Measurements from ENCODE around the gene LAX1.

GRCh38 chr1:203799971-203800370, 35.0 kb downstream of the LAX1 start:
- no peak for TF ChIP-seq CTCF (IDR thresholded peaks at IDR 0.05; ENCODE audit: low read depth, low read length)
- no peak for TF ChIP-seq POLR2A (IDR thresholded peaks at IDR 0.05; ENCODE audit: extremely low read depth, insufficient read length)

Data from NB4 (cell line).